HG02981 (cell line): ENCODE results near the gene FKBP7.
"Not testable (repeated sequence)": the region's sequence is repeated elsewhere in the genome, so short reads cannot be mapped to it uniquely, and the experiment has no call there.

ENCODE experiments used
- ATAC-seq: cut with Tn5 transposase; IDR thresholded peaks from one replicate; pipeline ENCODE4 v1.9.1; 2021; ENCODE audit warnings: mild to moderate bottlenecking, moderate library complexity; ENCODE audit not compliant: unreplicated experiment

Gene FKBP7

DNA sequence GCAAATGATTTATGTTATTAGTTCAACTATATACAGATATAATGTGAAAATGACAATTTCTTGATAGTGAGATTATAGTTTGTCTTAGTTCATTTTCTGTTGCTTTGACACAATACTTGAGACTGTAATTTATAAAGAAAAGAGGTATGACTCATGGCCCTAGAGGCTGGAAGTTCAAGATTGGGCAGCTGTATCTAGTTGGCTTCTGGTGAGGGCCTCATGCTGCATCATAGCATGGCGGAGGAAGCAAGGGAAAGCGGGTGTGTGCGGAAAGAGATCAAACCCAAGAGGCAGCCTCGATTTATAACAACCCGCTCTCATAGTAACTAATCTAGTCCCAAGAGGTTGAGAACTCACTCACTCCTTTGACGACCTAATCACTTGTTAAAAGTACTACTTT lies 13.2 kb upstream of the FKBP7 start:
- ATAC-seq: no peak

DNA sequence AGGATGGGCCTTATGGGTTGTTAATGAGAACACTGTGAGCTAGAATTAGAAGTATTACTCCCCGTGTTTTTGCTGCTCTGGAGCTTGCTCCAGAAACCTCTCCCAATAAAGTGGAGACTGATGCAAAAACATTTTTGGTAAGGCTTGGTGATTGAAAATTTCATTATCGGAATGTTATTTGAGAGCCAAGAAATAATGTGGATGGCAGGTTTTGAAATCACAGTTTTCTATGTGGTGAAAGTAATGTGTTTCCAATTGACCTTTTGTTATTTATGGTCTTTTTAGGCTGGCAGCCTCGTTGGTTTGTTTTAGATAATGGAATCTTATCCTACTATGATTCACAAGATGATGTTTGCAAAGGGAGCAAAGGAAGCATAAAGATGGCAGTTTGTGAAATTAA lies 7.0 kb upstream of the FKBP7 start:
- ATAC-seq: no peak

DNA sequence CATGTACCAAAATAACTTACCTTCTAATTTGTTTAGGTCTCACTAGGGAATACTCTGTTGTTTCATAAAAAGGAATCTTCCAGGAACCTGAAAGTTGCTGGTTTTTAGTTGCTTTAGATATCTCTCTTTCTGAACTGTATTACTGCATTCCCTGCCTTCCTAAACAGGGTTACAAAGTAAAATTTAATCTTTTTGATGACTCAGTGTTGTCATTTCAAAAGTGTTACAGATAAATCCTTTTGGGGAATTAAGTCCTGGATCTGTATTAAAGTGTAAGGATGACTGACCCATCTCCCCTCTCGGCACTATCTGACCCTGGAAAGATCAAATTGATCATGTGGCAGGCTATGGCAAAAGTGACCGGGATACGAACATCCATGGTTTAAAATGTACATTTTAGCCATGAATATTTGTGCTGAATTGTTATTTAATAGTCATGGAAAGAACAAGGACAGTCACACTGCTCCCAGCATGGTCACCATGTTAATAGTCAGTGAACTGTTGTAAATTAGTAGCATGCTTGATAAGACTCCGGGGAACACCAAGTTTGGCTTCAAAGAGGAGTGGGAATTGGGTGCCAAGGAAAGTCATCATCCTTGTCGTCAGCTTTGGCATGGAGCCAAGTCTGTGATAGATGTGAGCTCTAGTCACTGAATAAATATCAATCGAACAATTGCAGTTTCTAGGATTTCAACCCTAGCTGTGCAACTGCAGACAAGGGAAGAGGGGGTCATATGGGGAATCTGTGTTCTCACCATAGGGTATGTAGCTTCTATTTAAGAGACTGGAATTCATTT lies 6.0 kb upstream of the FKBP7 start:
- ATAC-seq: no peak

DNA sequence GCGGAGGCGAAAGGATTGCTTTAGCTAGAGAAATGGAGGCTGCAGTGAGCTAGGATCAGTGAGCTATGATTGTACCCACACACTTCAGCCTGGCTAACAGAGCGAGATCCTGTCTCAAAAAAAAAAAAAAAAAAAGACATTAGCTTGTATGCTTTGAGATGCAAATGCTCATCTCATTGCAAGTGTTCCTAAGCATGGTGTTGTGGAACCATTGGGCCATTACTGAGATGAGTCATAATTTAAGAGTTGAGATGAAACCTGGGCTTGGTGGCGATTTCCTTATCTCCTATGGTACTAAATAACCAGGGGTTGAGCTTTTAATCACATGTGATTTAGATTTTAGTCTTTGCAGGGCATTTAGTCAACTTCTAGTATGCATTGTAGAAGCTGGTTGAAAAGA lies 4.0 kb upstream of the FKBP7 start:
- peak; percentile 39 for ATAC-seq

DNA sequence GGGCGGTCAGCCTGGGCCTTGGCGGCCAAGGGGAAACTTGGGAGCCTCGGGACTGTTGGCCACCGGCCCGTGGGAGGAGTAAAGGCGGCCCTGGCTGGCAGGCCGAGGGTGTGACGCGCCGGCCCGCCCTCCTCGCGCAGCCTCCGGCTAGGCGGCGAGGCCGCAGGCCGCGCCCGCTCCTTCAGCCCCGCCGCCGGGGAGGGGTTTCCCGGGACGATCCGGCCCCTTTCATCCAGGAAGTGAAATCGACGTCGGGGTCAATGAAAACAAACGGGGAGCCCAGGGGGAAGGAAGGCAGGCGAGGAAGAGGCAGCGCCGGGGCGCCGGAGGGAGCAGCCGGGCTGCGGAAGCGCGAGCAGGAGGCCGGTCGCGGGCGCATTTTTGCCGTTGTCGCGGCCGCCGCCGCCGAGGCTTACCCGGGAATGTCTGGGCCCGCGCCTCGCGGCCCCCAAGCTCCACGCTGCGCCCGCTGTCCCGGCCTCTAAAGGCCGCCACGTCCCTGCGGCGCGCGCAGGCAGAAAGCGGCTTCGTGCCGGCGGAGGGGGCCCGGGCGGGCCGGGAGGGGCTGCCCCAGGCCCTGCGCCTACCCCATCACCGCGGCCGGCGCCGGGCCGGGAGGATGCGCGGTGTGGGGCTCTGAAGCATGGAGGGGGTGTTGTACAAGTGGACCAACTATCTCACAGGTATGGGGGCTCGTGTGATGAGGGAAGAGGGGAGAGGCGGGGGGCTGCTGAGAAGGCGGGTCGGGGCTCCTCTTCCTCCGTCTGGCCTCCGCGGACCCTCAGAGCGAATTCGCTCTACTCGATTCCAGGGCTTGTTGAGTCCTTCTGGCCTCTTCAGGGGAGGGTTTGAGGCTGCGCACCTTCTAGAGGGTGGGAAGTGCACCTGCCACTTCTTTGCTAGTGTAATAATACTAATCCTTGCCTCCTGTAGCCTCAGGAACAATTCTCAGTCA lies 2.1 kb upstream of the FKBP7 start, which contains the start of gene PLEKHA3:
PLEKHA3 (plus strand) TSS at position 231 of the 955 bp plus-strand sequence; CDS start at position 644, 413 bp downstream.
- ATAC-seq: peak; percentile 49

DNA sequence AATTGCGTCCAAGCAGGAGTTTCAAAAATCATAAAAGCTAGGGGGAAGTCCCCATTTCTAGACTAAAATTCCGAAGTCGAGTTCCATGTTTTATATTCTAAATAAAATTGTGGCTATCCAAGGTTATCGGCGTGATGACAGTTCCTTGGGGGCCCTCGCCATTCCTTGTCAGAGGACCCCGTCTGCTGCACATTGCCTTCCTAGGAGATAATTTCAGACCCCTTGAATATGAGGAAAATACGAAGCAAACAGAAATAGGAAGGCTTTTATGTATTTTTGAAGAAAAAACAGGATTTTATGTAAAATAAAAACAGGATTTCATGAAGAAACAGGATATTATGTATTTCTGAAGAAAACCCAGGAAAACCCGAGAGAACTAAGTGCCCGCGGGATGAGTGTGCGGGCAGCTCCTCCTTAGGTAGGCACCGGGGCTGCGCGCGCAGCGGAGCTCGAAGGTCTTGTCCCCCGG lies 1.4 kb upstream of the FKBP7 start:
- ATAC-seq: no peak

DNA sequence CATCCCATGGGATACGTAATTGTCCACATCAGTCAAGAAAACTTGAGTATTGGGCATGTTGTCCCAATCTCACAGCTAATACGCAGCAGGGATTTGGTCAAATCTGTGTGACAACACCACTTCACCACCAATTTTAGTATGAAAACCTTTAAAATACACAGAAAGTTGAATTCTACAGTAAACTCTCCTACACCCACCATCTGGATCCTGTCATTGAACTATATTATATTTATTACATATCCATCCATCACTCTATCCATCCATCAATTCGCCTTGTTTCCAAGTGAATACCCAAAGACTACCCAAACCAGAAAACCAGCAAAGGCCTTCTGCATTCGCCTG lies 846 bp upstream of the FKBP7 start:
- no peak for ATAC-seq

DNA sequence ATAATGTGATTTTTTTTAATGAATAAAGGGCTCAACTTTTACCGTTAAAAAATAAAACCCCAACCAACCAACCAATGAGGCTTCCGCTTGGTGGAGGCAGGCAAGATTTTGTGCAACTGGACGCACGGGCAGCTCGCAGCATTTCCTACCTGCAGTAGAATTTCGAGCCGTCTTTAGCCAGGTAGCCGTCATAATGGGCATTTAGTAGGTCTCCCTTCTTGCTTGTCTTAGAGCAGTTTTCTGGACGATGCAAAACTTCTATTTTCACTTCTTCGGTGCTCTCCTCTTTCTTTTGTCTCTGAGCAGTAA lies 316 bp downstream of the FKBP7 start:
- ATAC-seq: peak; percentile 1

DNA sequence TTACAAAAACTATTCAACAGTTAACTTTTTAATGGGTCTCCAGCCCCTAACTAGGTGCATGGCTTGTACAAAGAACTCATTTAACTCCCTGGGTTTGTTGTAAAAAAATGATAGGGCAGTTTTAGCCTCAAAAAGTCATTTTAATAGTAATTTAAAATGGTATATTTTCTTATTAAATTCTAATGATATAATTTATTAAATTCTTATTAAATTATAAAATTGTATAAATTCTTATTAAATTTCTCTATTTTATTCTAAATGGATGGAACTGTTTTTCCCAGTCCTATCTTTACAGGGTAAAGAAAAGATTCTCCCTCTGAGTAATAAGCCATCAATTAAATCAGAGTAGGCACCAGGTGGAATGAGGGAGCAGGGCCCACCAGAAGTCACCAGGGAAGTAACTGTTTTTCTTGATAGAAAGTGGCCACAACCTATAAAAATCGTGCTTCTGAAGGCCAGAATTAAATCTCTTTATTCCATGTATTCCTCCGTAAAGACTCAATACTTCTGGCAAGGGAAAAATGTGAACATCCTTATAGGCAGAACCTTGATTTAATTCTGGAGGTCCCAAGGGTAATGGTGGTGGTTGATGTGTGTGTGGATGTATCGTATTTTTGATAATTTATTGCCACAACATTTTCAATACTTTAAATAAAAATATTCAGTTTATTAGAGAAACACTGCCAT lies 814 bp downstream of the FKBP7 start:
- no peak for ATAC-seq

DNA sequence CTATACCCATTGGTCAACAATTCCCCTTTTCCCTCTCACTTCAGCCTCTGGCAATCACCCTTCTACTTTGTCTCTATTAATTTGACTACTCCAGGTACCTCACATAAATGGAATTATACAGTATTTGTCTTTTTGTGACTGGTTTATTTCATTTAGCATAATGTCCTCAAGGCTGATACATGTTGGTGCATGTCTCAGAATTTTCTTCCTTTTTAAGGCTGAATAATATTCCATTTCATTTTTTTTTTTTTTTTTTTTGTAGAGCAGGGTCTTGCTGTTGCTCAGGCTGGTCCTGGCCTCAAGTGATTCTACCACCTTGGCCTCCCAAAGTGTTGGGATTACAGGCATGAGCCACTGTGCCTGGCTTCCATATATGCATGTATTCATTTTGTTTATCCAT lies 1.9 kb downstream of the FKBP7 start:
- no peak for ATAC-seq

DNA sequence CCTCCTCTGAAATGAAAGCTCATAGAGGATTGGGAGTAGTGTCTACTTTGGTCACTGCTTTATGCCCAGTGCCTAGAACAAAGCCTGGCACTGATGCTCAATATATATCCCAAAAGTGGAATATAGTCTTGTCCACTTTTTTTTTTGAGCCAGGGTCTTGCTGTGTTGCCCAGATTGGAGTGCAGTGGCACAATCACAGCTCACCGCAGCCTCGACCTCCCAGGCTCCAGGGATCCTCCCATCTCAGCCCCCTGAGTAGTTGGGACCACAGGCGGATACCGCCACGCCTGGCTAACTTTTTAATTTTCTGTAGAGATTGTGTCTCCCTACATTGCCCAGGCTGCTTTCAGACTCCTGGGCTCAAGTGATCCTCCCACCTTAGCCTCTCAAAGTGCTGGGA lies 3.8 kb downstream of the FKBP7 start:
- ATAC-seq: no peak

DNA sequence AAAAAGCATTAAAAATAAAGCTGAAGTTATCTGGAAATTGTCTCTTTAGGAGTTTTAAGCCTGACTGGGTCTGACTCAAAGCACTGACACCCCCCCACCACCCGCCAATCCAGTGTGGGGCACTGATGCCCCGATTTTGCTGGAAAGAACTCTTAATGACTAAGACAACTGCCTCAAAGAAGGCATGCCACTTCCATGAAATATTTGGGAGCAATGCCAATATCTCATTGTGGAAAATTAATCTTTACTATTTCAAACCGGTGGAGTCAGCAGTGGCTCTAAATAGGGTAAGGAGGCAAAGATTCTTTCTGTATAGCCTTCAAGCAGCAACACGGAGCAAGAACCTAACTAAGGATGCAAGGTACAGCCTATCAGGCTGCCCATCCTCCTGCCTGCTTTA lies 4.5 kb downstream of the FKBP7 start:
- ATAC-seq: no peak

DNA sequence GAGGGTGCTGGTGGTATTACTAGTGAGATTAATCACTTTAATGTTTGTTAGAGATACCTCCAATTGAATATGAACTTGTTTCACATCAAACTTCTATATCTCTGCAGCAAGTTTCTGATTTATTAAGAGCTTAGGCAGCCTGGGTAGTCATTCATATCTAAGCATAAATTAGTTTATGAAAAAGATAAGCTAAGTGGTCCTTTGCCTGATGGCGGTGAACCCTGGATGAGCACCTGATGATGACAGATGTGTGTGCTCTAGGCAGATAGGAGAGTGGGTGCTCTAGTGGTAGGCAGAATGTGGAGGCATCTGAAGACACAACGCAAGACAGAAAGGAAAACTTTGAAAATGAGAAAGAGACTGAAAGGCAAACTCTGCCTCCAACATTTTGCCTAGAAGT lies 5.0 kb downstream of the FKBP7 start:
- ATAC-seq: no peak

DNA sequence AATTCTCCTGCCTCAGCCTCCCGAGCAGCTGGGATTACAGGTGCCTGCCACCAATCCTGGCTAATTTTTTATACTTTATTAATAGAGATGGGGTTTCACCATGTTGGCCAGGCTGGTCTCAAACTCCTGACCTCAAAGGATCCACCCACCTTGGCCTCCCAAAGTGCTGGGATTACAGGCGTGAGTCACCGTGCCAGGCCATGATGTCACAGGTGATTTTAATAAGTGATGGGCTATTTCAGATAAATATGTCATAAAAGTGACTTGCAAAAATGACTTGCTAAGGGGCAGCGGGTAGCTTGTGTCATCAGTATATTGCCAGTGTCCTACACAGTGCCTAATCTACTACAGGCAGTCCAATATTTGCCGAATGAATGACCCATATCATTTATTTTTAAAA lies 7.1 kb downstream of the FKBP7 start:
- not testable (repeated sequence) for ATAC-seq

DNA sequence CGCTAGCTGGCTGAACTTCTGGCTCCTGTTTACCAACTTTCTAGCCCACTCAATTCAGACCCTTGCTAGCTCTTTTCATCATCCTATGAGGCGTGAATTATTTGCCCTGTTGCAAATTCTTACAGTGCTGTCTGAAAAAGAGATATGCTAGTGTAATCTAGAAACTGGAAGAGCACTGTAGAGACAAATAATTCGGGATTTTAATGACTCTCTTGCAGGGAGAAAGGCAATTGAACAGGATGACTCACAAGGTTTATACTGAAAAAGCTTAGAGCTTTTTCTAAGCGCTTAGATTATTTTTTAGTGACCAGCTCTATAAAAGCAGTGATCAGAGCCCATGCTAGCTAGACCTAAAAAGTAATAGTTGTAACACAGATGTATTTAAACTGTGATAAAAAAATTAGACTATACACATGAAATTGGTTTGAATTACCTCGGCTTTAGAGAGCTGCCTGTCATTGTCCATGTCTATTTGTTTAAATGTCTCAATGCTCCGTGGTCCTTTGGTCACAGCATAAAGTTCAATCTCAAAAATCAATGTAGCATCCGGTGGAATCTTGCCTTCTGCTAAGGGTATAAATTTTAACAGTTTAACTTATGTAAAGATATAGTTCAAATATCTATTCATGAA lies 9.1 kb downstream of the FKBP7 start:
- no peak for ATAC-seq

DNA sequence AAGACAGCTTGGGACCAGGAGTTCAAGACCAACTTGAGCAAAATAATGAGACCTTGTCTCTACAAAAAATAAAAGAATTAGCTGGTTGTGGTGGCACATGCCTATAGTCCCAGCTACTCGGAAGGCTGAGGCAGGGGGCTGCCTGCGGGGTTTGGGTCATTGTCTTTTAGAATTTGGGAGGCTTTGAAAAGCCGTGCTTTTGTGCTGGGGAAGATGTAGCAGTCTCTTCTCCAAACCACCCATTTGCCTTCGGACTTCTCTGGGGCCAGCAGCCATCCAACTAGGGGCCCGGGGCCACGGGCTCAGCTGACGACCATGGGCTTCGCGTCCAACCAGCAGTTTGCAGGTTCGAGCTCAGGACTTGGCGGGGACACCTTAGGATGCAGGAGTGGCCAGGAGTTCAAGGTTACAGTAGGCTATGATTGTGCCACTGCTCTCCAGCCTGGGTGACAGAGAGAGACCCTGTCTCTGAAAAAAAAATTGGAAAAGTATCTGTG lies 21.0 kb downstream of the FKBP7 start:
- ATAC-seq: no peak

DNA sequence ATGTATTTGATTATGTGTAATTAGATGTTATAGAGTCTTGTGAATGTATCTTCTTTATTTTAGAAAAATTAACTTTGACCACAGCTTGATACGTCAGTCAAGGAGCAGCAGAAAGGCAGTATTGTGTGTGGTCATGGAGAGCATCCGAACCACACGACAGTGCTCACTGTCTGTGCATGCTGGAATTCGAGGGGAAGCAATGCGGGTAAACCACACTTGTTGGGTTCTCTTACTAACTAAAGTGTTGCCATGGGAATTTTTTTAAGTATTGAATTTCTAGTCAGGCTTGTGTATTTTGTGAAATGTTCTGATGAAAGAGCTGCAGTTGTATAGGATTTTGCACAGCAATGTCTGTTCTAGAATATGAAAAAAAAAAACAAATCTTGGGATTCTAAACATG lies 22.5 kb downstream of the FKBP7 start:
- no peak for ATAC-seq

DNA sequence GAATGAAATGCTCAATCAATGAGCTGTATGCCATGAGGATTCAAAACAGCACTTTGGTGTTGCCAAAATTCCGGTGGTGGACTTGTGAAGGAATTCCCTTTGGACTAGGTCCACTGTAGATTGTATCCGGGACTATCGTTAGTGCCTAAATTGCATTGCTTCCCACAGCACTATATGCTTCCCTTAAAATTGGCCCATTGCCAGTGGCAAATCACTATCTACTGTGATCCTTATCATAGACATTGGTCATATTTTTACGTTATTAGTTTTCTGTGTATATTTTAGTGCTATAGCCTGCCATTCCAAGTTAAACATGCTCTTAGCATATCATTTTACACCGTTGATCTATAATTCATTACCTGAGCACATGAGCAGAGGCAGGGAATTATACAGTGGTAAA lies 25.5 kb downstream of the FKBP7 start:
- no peak for ATAC-seq

DNA sequence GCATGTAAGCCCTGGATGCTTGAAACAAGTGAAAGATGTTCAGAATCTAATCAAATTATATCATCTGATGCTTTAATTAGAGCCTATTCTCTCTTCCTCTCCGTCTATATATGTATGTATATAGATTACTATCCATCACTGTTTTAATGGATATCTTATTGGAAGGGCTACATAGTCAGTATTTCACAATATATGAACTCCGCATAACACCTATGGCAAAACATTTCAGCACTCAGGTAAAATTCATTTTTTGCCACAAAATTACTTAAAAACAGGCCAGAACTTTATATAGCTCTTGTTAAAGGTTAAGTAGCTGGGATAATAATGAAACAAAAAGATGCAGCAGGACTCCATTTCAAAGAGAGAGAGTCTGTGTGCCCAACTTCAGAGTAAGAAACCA lies 26.1 kb downstream of the FKBP7 start:
- ATAC-seq: no peak

DNA sequence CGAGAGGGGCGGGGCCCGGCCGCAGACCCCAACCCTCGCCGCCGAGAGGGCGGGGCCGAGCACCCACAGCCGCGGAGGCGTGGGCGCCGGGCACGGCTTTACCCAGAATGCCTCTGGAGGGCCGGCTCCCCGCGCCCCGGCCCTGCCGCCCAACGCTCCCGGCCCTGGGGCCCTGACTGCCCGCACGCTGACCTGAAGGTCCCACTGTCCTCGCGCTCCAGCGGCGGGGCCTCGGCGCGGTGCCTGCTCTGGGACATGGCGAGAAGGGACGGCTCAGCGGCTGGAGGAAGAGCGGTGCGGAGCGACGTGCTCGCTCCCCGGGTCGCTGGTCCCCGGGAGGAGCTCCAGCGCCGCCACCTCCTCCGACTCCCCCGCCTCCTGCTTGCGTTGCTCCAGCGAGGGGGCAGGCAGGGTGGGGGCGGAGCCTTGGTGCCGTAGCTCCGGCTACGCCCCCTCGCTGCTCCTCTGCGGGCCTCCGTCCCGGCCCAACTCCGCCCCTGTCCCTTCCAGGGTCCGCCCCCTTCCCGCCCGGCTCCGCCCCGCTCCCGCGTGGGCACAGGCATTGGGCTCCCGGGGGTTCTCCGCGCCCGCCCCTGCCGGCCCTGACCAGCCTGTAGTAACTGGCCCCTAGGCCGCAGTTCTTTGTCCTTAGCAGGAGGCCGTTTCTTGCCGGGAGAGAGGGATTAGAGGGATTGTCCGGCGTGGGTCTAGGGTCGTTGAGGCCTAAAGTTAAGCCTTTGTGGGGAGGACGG lies 27.4 kb downstream of the FKBP7 start, which contains the start of the genes PJVK and PRKRA:
PJVK (plus strand) TSS at position 605 of the 752 bp plus-strand sequence. CDS start 2,032 bp downstream, outside the sequence.
PRKRA (minus strand) TSS at position 402 of the 752 bp plus-strand sequence; CDS start at position 257, 145 bp downstream.
- peak; percentile 83 for ATAC-seq
